HEK293 (cell line): ENCODE data around the gene PRELID2.

Source experiments
- CTCF ChIA-PET: fragments of 350-600 bp; formaldehyde crosslinking; extraction: SDS; loops from one replicate; lab custom pipeline; 2021; ENCODE audit warnings: antibody characterized with exemption; lab: Yijun Ruan, JAX
- POLR2A ChIA-PET: fragments of 300-600 bp; formaldehyde crosslinking; extraction: SDS; loops from one replicate; lab custom pipeline; 2020; ENCODE audit warnings: antibody characterized with exemption, inconsistent platforms; lab: Yijun Ruan, JAX
- H3K27ac ChIP-seq: fragments of 200-500 bp; sonication (Bioruptor generic); 2 replicates; pipeline ENCODE4 v1.5.1; 2014; ENCODE audit warnings: low read depth, low read length, control low read depth, inconsistent platforms; ENCODE audit errors: extremely low read depth
- H3K36me3 ChIP-seq, 2 experiments: fragments of 200-500 bp in 1 of 2; sonication (Bioruptor generic) in 1 of 2; 1 replicate in 1 of 2; 2 replicates in 1 of 2; pipeline ENCODE4 v1.5.1; 2014 to 2017; ENCODE audit warnings: inconsistent platforms in 2 of 2, low read length in 2 of 2; ENCODE audit not compliant: control insufficient read depth in 2 of 2, insufficient read depth in 1 of 2
- H3K4me1 ChIP-seq: fragments of 200-500 bp; sonication (Bioruptor generic); 2 replicates; pipeline ENCODE4 v1.5.1; 2014; ENCODE audit warnings: mild to moderate bottlenecking, low read length, inconsistent platforms; ENCODE audit not compliant: control insufficient read depth, insufficient read depth
- H3K4me3 ChIP-seq: 2 replicates; pipeline ENCODE4 v1.5.1; 2011; ENCODE audit warnings: low read depth, mild to moderate bottlenecking, control low read depth, low read length, moderate library complexity
- H3K9me3 ChIP-seq: fragments of 200-500 bp; sonication (Bioruptor generic); 2 replicates; pipeline ENCODE4 v1.5.1; 2014; ENCODE audit warnings: low read depth, low read length, inconsistent platforms; ENCODE audit not compliant: control insufficient read depth, insufficient read depth
- GFI1B ChIP-seq: fragments of 450-650 bp; formaldehyde crosslinking; IDR thresholded peaks from 2 replicates; pipeline ENCODE4 v1.5.1; 2016; ENCODE audit warnings: missing biosample characterization, missing genetic modification characterization
- GLIS2 ChIP-seq: fragments of 450-650 bp; formaldehyde crosslinking; IDR thresholded peaks from 2 replicates; pipeline ENCODE4 v1.5.1; 2016; ENCODE audit warnings: missing biosample characterization, missing genetic modification characterization
- HOXC10 ChIP-seq: sonication (generic); formaldehyde crosslinking; IDR thresholded peaks from 2 replicates; pipeline ENCODE4 v1.8.1; 2023; ENCODE audit warnings: mild to moderate bottlenecking, missing genetic modification reagents
- HOXD13 ChIP-seq: sonication (generic); formaldehyde crosslinking; IDR thresholded peaks from 2 replicates; pipeline ENCODE4 v1.8.0; 2022; ENCODE audit warnings: missing genetic modification reagents, borderline replicate concordance
- PRDM2 ChIP-seq: fragments of 450-650 bp; formaldehyde crosslinking; IDR thresholded peaks from 2 replicates; pipeline ENCODE4 v1.5.1; 2016; ENCODE audit warnings: missing biosample characterization, missing genetic modification characterization, borderline replicate concordance
- REPIN1 ChIP-seq: fragments of 450-650 bp; formaldehyde crosslinking; IDR thresholded peaks from 2 replicates; pipeline ENCODE4 v1.5.1; 2017; ENCODE audit warnings: missing biosample characterization, missing genetic modification characterization, low read depth
- SALL2 ChIP-seq: fragments of 450-650 bp; formaldehyde crosslinking; IDR thresholded peaks from 2 replicates; pipeline ENCODE4 v1.5.0; 2017; ENCODE audit warnings: missing biosample characterization, mild to moderate bottlenecking, missing genetic modification characterization, borderline replicate concordance
- YY2 ChIP-seq: fragments of 450-650 bp; formaldehyde crosslinking; IDR thresholded peaks from 2 replicates; pipeline ENCODE4 v1.5.1; 2016; ENCODE audit warnings: missing biosample characterization, missing genetic modification characterization
- ZNF16 ChIP-seq: fragments of 450-650 bp; formaldehyde crosslinking; IDR thresholded peaks from 2 replicates; pipeline ENCODE4 v1.5.1; 2016; ENCODE audit warnings: low read depth, missing biosample characterization, missing genetic modification characterization
- ZNF223 ChIP-seq: fragments of 450-650 bp; formaldehyde crosslinking; IDR thresholded peaks from 2 replicates; pipeline ENCODE4 v1.5.1; 2016; ENCODE audit warnings: missing biosample characterization, missing genetic modification characterization
- ZNF239 ChIP-seq: fragments of 450-650 bp; formaldehyde crosslinking; IDR thresholded peaks from 2 replicates; pipeline ENCODE4 v1.5.1; 2016; ENCODE audit warnings: missing biosample characterization, missing genetic modification characterization
- ZNF280C ChIP-seq: fragments of 450-650 bp; formaldehyde crosslinking; IDR thresholded peaks from 2 replicates; pipeline ENCODE4 v1.5.1; 2016; ENCODE audit warnings: missing biosample characterization, missing genetic modification characterization
- ZNF341 ChIP-seq: fragments of 450-650 bp; formaldehyde crosslinking; IDR thresholded peaks from 2 replicates; pipeline ENCODE4; 2016; ENCODE audit warnings: low read depth, missing biosample characterization, missing genetic modification characterization
- ZNF423 ChIP-seq: fragments of 450-650 bp; formaldehyde crosslinking; IDR thresholded peaks from 2 replicates; pipeline ENCODE4 v1.5.1; 2016; ENCODE audit warnings: missing biosample characterization, missing genetic modification characterization
- ZNF510 ChIP-seq: fragments of 450-650 bp; formaldehyde crosslinking; IDR thresholded peaks from 2 replicates; pipeline ENCODE4 v1.5.1; 2018; ENCODE audit warnings: mild to moderate bottlenecking, missing genetic modification characterization, missing biosample characterization; ENCODE audit not compliant: insufficient replicate concordance
- ZNF529 ChIP-seq: fragments of 450-650 bp; formaldehyde crosslinking; IDR thresholded peaks from 2 replicates; pipeline ENCODE4 v1.5.1; 2017; ENCODE audit warnings: missing genetic modification characterization, missing biosample characterization; ENCODE audit not compliant: insufficient replicate concordance
- ZNF530 ChIP-seq: fragments of 450-650 bp; formaldehyde crosslinking; IDR thresholded peaks from 2 replicates; pipeline ENCODE4 v1.5.1; 2016; ENCODE audit warnings: low read depth, missing biosample characterization, missing genetic modification characterization
- ZNF544 ChIP-seq: fragments of 450-650 bp; formaldehyde crosslinking; IDR thresholded peaks from 2 replicates; pipeline ENCODE4 v1.5.0; 2017; ENCODE audit warnings: missing biosample characterization, missing genetic modification characterization
- TF ChIP-seq, protein P1 (sequence below): fragments of 450-650 bp; formaldehyde crosslinking; IDR thresholded peaks from 2 replicates; pipeline ENCODE4 v1.5.1; 2016; ENCODE audit warnings: missing biosample characterization, missing genetic modification characterization, borderline replicate concordance
- TF ChIP-seq, protein P2 (sequence below): fragments of 450-650 bp; formaldehyde crosslinking; IDR thresholded peaks from 2 replicates; pipeline ENCODE4 v1.5.1; 2016; ENCODE audit warnings: missing biosample characterization, missing genetic modification characterization
- TF ChIP-seq, protein P3 (sequence below): fragments of 450-650 bp; formaldehyde crosslinking; IDR thresholded peaks from 2 replicates; pipeline ENCODE4 v1.5.1; 2016; ENCODE audit warnings: missing biosample characterization, missing genetic modification characterization

The PRELID2 gene

DNA sequence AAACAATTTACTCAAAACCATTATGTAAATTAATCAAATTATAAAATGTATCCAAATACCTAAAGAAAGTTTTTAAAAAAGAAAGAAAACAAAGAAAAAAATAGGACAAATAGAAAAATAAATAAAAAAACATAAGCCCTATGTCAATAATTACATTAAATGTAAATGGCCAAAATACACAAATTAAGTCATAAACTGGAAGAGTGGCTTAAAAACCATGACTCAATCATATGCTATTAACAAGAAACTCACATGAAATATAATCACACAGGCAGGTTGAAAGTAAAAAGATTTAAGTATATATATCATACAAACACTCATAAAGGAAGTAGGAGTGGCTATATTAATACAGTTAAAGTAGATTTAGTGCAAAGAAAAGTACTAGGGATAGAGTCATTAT, 95.3 kb downstream of the PRELID2 start (continued):
- no peak for TF ChIP-seq PRDM2 (tag by site-specific recombination)
- TF ChIP-seq ZNF510 (tag by site-specific recombination), result no peak

- TF ChIP-seq GFI1B (tag by site-specific recombination) (no peak), ZNF223 (no peak), ZNF529 (tag by site-specific recombination) (no peak), ZNF280C (tag by site-specific recombination) (no peak), ZNF16 (no peak), SALL2 (no peak), YY2 (no peak), HOXD13 (CRISPR knock-in tag) (no peak), ZNF530 (tag by site-specific recombination) (no peak), GLIS2 (no peak), ZNF239 (tag by site-specific recombination) (no peak), ZNF544 (tag by site-specific recombination) (no peak), ZNF423 (tag by site-specific recombination) (no peak), ZNF341 (tag by site-specific recombination) (no peak), HOXC10 (no peak), REPIN1 (no peak)
- TF ChIP-seq, protein P1, sequence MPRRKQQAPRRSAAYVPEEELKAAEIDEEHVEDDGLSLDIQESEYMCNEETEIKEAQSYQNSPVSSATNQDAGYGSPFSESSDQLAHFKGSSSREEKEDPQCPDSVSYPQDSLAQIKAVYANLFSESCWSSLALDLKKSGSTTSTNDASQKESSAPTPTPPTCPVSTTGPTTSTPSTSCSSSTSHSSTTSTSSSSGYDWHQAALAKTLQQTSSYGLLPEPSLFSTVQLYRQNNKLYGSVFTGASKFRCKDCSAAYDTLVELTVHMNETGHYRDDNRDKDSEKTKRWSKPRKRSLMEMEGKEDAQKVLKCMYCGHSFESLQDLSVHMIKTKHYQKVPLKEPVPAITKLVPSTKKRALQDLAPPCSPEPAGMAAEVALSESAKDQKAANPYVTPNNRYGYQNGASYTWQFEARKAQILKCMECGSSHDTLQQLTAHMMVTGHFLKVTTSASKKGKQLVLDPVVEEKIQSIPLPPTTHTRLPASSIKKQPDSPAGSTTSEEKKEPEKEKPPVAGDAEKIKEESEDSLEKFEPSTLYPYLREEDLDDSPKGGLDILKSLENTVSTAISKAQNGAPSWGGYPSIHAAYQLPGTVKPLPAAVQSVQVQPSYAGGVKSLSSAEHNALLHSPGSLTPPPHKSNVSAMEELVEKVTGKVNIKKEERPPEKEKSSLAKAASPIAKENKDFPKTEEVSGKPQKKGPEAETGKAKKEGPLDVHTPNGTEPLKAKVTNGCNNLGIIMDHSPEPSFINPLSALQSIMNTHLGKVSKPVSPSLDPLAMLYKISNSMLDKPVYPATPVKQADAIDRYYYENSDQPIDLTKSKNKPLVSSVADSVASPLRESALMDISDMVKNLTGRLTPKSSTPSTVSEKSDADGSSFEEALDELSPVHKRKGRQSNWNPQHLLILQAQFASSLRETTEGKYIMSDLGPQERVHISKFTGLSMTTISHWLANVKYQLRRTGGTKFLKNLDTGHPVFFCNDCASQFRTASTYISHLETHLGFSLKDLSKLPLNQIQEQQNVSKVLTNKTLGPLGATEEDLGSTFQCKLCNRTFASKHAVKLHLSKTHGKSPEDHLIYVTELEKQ (tag by site-specific recombination), result no peak
- TF ChIP-seq, protein P2, sequence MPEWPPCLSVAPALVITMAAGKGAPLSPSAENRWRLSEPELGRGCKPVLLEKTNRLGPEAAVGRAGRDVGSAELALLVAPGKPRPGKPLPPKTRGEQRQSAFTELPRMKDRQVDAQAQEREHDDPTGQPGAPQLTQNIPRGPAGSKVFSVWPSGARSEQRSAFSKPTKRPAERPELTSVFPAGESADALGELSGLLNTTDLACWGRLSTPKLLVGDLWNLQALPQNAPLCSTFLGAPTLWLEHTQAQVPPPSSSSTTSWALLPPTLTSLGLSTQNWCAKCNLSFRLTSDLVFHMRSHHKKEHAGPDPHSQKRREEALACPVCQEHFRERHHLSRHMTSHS (tag by site-specific recombination), result no peak
- TF ChIP-seq, protein P3, sequence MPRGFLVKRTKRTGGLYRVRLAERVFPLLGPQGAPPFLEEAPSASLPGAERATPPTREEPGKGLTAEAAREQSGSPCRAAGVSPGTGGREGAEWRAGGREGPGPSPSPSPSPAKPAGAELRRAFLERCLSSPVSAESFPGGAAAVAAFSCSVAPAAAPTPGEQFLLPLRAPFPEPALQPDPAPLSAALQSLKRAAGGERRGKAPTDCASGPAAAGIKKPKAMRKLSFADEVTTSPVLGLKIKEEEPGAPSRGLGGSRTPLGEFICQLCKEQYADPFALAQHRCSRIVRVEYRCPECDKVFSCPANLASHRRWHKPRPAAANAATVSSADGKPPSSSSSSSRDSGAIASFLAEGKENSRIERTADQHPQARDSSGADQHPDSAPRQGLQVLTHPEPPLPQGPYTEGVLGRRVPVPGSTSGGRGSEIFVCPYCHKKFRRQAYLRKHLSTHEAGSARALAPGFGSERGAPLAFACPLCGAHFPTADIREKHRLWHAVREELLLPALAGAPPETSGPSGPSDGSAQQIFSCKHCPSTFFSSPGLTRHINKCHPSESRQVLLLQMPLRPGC, result no peak
- no peaks in the 10 kb centered on the region for H3K9me3 ChIP-seq
- H3K36me3 ChIP-seq, result no peaks in the 10 kb centered on the region
- no peak overlapping the region for H3K27ac ChIP-seq
- POLR2A ChIA-PET, result no interaction called here
- no peak overlapping the region for H3K4me3 ChIP-seq
- H3K4me1 ChIP-seq, result no peaks in the 10 kb centered on the region
- CTCF ChIA-PET, result no interaction called here
These were observed 96.9 kb downstream of the PRELID2 start for GRCh38 chr5:145738227-145738626.
